HG03108 (cell line): Measurements from ENCODE around the gene KHDRBS2.

Source experiments
- ATAC-seq: cut with Tn5 transposase; IDR thresholded peaks from one replicate; pipeline ENCODE4 v1.9.1; 2021; ENCODE audit warnings: moderate library complexity; ENCODE audit not compliant: unreplicated experiment

KHDRBS2 gene

GRCh38 chr6:62192593-62192992 lies 93.4 kb downstream of the KHDRBS2 start:
- no peak for ATAC-seq

DNA sequence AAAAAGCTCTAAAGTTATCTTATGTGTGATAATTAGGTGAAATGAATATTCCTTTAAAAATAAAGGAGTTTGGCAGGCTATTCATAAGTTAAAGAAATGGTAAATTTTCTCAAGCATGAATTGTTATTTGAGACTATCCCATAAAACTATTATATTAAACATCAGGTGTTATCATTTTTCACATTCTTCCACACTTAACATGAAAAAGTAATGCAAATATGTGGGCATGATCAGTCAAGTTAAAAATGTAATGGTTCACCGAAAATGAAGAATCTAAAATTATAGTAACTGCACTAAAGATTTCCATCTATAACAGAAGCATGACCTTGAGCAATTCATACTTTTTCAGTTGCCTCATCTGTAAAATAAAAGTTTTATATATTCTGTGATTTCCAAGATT lies 110.8 kb downstream of the KHDRBS2 start:
- ATAC-seq: no peak

GRCh38 chr6:62174548-62174947 lies 111.5 kb downstream of the KHDRBS2 start:
- no peak for ATAC-seq

GRCh38 chr6:62167736-62168135 lies 118.3 kb downstream of the KHDRBS2 start:
- no peak for ATAC-seq

DNA sequence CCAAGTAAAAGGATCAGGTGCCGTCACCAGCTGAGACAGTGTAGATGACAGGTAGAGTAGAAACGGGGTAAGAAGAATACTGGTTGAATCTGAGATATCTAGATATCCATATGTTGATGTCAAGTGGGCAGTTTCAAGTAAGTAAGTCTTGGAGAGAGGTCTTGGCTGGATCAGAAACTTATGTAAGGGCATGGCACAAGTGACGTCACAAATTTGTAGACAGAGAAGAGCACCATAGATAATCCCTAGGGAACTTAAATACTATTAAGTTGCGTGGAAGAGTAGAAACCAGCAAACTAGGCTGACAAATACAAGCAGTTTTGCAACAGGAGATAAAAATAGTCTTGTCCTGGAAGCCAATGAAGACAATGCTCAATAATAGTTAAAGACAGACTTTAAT lies 123.2 kb downstream of the KHDRBS2 start:
- ATAC-seq: no peak

DNA sequence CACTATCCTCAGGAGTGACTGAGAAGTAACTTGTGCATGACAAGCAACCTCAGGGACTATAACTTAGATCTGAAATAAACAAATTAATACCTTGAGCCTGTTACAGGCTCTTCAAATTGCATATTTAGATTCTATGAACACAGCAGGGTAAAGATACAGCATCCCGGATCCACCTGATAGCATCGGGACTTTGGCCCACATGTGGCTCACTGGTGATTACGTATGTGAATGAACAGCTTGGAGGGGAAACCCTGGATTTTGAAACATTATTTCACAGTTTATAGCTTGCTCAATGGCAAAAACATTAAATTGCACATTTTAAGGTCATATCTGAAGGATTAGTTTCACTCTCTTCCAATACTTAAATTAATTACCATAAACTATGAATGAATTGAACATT lies 133.2 kb downstream of the KHDRBS2 start:
- no peak for ATAC-seq

GRCh38 chr6:62150048-62150663 lies 135.9 kb downstream of the KHDRBS2 start:
- ATAC-seq: no peak

DNA sequence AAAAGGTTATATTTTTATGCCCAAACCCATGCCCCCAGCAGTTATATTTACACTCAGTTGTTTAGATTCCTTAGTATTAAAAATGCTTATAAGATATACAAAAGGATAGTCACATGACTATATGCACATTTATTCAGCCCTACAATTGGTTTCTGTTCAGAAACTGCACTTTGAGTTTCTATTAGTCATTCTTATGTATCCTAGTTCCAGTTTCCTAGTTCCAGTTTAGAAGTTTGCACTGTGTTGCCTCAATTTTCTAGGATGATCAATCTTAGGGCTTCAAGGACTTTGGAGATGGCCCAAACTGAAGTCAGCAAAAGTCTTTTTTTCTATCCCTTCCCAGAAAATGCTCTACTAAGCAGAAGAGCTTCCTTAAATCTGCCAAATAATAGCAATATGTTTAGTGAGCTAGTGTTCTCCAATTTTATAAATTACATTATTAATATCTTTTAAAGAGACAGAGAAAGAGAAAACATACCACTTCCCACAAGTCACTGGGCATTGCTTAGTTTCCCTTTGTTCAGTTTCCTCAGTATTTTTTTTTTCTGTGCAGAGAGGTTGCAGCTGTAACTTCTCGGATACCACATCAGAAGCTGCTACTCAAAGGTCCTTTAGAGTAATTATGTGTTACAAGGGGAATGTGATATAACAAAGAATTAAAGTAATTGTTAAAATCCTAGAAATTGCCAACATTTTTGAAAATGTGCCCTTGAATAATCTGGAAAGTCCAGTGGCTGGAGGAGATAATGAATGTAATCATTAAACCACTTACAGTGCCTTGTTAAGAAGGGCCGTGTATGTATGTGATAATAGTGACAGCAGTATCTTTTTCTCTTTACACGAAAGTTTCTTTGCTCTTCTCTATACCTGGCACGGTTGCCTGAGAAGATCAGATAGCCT lies 138.8 kb downstream of the KHDRBS2 start:
- no peak for ATAC-seq

GRCh38 chr6:62129127-62129526 lies 156.9 kb downstream of the KHDRBS2 start:
- ATAC-seq: no peak

- ATAC-seq: no peak
These were observed 166.6 kb downstream of the KHDRBS2 start for GRCh38 chr6:62119401-62119800.

GRCh38 chr6:62103186-62103859 lies 182.7 kb downstream of the KHDRBS2 start:
- no peak for ATAC-seq

DNA sequence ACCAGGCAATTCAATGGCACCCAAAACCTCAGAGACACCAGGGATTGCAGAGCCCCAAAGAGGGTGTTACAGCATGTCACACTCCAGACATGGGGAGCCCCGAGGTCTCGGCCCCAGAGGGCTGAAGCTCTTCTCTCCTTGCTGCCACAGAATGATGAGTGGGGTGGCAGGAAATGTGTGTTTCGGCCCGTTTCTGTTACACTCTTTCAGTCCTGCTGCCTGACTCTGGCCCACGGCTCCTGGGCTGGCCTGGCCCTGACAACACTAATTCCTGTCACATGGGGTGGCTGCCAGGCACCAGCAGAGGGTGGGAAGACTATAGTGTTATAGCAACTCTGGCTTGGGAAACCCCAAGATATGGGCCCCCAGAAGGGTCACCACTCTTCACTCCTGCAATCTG lies 183.6 kb downstream of the KHDRBS2 start:
- ATAC-seq: no peak

DNA sequence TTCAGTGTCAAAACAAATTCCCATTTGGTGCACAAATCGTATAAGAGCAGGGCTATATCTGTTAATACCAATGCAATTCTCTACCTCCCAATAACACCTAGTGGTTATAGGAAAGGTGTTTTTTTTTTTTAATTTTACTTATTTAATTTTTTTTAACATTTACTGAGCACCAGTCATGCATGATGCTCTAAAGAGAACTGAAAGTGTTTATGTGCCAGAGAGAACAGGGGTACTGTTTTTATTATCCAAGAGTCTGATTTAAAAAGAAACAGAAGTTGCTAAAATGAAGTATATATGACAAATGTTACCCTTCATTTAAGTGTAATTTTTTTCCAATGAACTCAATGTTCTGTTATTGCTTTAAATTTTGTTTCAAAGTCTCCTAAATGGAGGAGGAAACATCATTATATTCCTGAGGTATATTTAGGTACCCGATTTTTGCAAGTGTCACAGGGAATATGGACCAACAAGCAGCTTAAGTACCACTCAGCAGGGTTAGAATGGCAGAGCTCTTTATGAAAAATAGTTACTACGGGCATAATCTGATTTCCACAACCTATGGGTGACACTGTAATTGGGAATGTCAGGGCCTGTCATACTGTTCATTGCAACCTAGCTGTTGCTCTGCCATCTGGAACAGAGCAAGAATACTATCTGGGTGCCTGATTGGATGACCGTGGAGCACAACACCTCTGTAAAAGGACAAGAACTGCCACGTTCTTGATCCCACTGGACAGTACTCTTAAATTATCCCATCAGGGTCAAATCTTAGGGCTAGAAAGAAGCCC lies 195.4 kb downstream of the KHDRBS2 start:
- ATAC-seq: no peak

DNA sequence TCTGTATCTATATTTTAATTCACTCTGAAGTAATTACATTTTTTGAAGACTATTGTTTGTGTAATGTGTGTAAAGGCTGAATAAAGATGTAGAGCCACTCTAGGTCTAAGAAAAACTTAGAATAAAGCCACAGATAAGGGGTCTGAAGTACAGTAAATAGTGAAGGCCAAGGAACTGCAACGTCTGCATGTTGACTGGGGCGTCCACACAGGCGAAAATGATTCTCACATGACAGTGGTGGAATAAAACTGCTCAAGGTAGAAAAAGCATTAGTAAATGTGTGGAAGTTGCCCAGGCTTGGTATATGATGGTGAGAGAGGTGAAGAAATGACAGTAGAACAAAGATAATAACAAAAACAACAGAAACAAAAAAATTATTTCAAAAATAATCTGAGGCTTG lies 196.2 kb downstream of the KHDRBS2 start:
- no peak for ATAC-seq

DNA sequence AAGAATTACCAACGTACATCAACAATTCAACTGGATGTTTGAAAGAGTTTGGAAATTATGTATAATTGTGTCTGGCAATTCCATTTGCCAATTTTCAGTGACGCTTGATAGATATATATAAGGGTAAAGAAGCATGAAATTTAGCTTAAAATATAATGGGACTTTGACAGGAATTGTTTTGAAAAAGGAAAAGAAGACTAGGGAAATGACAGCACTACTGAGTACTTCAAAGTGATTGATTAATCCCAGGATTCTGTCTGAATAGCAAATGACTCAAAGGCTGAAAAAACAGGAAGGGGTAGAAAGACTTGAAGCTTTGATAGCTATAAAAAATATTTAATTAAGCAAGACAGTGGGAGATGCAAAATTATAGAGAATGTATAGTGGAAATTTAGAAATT lies 200.0 kb downstream of the KHDRBS2 start:
- ATAC-seq: no peak

- no peak for ATAC-seq
These were observed 210.2 kb downstream of the KHDRBS2 start for GRCh38 chr6:62075869-62076268.

DNA sequence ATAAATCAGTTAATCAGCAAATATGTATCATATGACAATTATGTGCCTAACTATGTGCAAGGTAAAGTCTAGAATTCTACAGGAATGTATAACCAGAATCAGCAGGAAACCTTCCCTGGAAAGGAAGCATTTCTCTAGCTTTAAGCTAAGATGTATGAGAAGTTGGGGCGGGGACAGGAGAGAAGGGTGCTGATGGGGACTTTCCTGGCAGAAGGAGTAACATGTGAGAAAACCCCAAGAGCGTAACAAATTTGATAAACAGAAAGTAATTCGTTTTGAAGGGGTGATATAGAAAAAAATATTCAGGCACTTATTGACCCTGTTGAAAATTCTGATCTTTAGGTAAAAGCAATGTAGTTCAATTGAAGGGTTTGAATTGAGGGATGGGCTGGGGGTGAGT lies 226.1 kb downstream of the KHDRBS2 start:
- ATAC-seq: no peak

DNA sequence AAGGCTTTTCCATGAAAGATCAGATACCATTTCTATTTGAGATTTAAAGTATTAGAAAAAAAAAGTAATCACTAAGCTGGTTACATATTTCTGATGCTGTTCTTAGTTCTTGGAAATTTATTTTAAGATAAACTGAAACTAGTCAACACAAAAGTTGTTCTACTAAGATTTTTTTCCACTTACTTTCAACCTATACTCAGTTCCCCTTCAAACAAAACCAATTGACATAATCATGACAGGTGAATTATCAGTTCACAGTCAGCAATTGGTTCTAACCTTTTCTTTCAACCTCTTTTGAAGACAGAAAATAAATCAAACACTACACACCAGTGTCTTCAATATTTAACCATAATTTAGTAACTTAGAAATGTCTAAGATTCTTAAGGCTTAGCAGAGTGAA lies 228.7 kb downstream of the KHDRBS2 start:
- no peak for ATAC-seq

DNA sequence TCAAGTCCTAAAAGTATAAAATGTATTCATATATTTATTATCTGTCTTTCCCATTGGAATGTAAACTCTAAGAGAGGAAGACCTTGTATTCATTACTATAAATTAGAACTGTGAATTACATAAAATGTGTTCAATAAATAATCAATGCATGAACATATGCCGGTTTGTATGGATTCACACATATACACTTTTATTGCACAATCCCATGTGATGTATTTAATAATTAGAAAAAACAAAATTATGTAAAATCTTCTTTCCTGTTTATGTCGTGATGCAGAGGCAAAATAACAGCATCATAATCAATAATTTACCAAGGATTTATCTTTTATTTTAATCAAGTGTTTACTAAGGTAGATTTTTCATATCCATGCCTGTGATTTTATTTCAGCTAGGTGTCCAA lies 240.5 kb downstream of the KHDRBS2 start:
- no peak for ATAC-seq

- ATAC-seq: no peak
These were observed 242.9 kb downstream of the KHDRBS2 start for GRCh38 chr6:62043084-62043483.

GRCh38 chr6:62042429-62042828 lies 243.6 kb downstream of the KHDRBS2 start:
- ATAC-seq: no peak
